NCI-H1092 (cell line): ENCODE data around the gene NKX1-1.
"Not testable (repeated sequence)": the region's sequence is repeated elsewhere in the genome, so short reads cannot be mapped to it uniquely, and the experiment has no call there.

Experiments
- DNase-seq: peaks from one replicate; lab custom pipeline; 2025; lab: John Stamatoyannopoulos, UW

NKX1-1 gene

DNA sequence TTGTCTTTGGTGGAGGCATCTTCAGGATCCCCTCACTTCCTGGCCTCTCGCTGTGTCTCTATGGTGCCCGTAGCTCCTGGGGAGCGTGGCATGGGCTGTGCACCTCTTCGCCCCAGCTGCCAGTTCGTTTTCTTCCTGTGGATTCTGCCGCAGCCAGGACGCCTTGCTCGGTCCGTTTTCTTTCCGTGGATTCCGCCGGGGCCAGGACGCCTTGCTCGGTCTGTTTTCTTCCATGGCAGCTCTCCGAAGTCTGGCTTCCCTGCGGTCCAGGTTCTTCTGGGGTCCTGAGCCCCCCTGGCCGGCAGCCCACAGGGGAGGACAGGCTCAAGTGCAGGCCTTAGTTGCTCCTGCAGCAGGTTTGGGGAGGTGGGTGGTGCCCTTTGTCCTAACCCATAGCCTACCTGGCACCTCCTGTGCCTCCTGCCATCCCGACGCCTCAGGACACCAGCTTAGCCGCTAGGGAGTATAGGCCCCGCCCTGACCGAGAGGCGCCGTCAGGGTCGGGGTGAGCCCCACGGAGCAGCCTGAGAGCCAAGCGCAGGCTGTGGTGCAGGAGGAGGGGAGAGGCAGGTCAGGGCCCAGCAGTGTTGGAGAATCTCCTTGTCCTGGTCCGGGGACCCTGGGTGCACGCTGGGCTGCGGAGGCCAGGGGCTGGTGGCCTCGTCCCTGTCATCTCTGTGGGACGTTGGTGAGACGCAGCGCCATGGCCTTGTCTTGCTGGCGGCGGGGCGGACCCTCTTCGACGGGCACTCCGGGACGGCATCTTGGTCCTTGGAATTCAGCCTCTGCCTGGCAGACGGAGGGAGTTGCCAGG, 32.1 kb downstream of the NKX1-1 start:
- no peak for DNase-seq

DNA sequence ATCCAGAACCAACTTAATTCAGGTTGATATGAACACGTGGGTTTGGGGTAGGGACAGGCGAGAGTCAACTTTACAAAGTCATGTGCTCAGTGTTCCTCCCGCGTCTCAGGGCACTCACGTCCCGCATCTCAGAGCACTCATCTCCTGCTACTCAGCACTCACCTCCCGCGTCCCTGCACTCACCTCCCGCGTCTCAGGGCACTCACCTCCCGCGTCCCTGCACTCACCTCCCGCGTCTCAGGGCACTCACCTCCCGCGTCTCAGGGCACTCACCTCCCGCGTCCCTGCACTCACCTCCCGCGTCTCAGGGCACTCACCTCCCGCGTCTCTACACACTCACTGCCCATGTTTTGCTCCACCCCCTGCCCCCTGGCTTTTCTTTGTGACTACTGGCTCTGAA, 33.7 kb downstream of the NKX1-1 start:
- not testable (repeated sequence) for DNase-seq

DNA sequence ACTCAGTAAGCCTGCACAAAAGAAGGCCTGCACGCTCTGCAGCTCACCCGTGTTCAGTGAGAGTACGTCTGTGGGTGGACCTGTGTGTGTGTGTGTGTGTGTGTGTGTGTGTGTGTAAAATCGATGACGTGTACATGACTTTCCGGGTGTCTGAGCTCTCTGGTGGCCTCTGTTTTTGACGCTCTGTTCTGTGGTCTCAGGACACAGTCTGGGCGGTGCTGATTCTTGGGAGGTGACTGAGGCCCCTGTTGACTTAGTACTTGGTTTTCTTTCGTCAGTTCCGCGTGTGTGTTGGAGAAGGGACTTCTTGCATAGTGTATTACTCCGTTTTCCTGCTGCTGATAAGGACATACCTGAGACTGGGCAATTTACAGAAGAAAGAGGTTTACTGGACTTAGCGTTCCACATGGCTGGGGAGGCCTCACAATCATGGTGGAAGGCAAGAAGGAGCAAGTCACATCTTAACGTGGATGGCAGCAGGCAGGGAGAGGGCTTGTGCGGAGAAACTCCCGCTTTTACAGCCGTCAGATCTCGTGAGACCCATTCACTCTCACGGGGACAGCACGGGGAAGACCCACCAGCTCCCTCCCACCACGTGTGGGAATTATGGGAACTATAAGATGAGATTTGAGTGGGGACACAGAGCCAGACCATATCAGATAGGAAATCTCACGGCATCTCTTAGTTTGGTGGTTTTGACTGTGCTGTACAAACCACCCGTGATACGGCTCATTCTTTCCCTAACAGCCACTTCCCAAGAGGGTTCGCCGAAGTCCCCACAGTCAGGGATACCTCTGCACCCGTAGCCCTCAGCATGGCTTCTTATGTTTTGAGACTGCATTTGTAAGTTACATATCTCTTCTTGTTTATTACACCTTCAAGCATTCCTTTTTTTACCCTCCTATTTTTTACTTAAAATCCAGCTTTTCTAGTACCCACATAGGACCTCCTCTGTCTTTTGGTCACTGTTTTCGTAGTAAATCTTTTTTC, 34.8 kb downstream of the NKX1-1 start:
- DNase-seq = no peak

DNA sequence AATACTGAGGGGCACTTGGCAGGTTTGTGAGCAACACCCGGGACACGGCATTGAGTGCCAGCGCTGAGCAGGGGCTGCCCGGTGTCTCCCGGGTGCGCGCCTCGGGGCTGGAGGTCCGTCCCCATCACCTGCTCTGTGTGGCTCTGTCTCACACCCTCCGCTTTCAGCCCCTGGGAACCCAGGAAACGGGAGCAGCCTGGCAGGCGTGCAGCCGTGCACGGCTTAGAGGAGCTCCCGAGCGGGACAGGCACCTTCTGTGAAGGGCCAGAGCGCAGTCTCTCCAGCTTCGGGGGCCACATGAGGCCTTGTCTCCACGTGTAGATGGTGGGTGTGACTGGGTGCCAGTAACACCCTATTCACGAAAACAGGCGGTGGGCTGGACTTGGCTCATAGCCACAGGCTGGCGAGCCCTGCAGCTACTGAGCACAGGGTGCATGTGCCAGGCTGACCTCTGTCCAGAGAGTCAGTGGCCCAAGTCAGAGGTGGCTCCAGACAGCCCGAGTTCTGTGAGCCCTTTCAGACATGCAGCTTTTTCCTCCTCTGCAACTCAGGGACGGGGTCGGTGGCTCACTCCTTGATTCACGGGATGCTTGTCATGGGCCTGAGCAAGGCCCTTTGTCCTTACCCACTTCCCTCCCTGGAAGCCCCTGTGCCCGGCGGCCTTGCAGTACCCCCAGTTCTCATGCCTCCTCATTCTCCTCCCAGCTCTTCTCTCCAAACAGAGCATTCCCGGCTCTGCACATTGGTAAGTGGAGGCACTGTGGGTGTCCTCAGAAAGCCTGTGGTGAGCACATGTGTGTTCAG, 35.7 kb downstream of the NKX1-1 start:
- DNase-seq = no peak

DNA sequence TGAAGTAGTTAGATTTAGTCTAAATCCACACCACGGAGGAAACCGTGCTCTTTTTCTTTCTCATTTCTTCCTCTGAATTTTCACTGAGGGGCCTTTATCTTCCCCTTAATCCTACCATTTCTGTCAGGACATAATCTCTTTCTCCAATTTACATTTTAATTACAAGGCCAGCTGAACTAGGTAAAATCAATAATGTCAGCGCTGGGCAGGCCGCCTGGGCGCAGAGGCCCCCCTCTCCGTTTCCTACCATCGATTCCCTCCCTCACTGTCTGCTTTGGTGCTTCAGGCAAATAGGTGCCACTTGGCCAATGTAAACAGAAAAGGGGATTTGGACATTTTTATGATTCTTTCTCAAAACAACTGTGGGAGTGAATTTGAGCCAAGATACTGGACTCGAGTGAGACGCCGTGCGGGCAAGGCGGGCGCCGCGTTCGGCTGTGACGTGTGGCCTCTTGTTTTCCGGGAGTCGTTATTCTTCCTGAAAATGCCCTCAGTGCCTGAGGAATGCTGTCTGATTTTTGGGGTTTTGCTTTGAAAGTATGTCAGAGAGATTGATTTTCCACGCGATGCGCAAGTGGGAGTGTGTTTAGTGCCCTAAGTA, 36.7 kb downstream of the NKX1-1 start:
- no peak for DNase-seq

DNA sequence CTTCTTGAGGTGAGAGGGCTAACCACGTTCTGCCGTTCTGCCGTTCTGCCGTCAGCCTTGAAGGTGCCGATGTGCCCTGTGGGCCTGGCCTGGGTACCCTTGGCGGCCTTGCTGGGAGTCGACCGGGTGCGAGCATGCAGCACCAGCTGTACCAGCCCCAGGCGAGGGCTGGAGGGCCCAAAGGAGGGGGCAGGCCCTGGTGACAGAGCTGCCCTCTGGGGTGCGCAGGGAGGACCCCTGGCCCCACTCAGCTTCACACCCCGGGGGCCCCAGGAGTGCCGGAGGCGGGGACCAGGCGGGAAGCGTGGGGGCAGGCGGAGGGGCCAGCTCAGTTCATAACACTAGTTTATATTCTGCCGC, 37.2 kb downstream of the NKX1-1 start:
- DNase-seq = no peak

DNA sequence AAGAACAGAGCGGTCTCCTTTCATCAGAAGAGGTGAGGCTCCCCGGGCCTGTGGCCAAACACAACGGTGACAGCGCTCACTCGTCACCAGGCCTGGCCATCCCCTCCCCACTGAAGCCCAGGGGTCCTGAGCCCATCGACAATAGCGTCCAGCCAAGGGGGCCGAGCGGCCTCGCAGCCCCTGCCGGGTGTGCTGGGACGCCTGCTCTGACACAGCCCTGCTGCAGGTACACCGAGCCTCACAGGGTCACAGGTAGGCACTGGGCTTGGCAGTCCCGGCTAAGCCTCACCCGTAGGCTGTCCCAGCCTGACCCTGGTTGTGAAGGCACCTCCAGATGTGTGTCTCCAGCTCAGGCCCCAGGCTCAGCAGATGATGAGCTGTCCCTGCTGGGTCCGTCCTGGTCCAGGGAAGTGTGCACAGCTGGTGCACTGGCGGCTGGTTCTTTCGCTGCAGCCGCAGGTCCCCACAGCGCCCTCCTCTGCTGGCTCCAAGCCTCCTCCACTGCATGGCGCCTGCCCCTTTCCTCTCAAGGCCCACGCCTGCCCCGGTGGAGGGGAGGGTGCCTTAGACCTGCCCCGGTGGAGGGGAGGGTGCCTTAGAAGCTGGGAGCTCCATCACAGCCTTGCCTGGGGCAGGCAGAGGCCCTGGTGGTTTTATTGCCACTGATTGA, 37.7 kb downstream of the NKX1-1 start:
- DNase-seq = no peak

DNA sequence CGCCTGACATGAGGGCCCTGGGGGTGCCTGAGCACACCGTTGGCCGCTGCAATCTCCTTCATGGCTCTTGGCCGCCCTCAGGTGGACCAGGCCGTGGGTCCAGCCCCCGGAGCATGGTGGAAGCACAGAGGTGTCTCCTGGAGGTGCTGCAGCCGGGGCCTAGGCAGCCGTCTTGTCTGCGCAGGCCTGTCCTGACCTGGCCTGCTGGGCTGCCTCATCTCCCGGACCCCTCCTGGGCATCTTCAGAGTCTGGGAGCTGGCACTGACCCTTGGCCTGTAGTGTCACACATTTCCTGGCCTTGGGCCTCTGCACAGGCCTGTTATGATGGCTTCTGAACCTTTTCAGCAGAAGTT, 38.3 kb downstream of the NKX1-1 start:
- no peak for DNase-seq

DNA sequence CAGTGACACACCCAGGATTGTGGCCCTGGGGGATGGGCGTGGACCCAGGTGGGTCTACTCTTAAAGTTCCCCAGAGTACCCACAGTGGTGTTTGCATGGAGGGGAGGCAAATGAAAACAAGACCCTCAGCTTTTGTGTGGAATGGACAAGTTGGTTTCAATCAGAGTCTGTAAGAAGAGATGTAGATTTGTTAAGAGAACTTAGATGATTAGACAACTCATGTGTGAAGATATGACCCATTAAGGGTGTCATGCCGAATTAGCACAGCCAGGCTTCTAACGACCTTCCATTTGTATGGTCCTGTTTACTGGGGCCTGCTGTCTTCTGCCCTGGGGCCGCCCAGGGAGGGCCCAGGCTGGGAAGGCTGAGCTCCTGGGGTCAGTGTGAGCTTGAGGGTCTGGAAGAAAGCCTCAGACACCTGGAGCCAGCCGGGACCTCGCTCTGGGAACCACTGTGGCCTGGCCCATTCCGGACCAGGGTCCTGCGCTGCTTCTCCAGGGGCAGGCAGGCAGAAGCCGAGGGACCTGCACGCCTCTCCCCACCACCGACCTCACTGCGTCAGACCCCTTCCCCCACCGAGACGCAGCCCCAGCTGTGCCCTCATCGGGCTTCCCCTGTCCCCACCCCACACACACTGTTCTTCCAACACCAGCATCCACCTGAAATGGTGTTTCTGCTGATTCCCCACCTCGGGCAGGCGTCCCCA, 38.9 kb downstream of the NKX1-1 start:
- no peak for DNase-seq

DNA sequence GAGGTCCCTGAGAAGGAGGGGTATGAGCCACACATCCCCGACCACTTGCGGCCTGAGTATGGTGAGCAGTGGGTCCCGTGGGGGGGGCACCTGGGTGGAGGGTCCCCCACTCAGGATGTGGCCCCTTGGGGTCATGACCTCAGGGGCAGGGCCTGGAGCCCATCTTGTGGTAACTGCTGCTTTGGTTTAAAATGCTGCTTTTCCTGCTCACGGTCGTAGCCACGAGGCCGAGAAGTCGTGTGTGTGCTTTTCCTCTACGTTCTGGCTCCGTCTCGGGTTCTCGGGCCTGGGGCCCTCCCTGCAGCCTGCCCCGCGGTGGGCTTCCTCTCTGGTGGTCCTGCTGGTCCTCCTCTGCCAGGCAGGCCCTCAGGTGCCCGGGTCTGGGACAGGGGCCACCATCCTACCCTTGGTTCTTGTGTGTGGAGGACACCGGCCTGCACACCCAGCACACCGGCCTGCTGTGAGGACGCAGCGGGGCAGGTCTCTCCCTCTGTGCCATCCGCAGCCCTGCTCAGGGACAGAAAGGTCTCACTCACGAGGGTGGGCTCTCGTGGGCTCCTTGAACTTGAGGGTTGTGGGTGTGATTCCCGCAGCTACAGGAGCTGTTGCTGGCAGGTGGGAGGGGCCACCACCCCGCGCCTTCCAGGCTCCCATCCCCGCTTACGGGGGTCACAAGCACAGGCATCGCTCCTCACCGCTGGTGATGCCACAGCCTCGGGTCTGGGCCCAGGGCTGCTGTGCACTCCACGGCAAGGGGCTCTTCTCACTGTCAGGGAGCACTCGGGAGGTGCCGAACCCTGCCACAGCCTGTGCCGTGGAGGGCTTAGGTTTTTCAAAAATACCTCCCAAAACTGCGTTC, 39.6 kb downstream of the NKX1-1 start:
- DNase-seq = no peak

DNA sequence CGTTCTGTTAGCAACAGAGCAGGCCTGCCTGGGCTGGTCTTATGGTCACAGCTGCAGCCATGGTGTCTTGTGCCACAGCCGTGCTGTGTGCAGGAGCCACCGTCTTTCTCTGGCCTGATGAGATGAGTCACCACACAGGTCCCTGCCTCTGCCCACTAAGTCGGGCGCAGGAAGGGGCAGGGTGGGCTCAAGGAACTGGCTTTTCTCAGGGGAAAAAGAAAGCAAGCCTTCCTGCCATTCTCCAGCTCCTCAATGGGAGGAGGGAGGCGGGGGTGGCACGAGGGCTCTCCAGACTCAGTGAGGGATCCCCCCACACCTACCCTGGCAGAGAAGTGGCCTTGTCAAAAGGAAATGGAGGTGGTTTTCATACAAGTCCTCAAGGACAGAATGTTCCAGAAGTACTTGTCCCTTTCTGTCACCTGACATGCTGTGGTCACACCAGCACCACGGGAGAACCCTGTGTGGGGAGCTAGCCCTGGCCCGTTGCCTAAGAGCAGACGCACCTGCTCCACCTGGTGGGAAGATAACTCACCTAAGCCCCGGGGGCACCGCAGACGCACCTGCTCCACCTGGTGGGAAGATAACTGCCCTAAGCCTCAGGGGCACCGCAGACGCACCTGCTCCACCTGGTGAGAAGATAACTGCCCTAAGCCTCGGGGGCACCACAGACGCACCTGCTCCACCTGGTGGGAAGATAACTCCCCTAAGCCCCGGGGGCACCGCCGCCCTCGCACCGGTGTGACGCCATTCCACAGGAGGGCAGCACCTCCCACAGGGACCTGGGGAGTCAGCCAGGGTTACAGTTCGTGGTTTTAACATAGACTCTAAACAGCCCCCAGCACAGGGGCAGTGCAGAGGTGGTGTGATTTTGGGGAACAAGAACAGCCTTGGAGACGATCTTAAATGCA, 40.7 kb downstream of the NKX1-1 start:
- no peak for DNase-seq

DNA sequence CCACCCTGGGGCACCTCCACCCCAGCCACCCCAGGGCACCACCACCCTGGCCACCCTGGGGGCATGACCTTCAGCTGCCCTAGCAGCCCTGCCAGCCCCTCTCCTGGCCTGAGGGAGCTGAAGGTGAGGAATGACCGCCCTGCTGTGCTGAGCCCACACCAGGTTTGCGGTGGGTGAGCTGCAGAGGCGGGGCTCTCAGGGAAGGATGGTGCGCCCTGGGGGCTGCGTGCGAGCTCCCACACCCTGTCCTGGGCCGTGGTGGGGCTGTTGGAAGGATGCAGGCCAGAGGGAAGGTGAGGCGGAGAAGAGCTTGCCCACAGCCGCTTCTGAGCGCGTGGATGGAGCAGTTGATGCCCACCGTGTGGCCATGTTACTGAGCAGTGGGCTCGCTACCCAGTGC, 41.5 kb downstream of the NKX1-1 start:
- DNase-seq = no peak

DNA sequence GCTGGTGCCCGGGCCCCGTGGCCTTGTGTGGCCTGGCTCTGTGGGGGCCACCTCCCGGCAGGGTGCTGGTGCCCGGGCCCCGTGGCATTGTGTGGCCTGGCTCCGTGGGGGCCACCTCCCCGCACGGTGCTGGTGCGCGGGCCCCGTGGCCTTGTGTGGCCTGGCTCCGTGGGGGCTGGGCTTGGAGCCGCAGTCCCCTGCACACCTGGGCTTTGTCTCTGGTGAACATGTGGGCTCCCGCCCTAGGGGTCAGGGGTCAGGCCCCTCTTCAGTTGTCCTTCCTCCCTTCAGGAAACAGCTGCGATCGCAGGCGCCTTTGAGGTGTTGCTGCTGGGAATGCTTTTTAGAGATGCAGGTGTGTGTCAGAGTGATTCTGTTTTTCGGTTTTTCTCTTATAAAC, 42.0 kb downstream of the NKX1-1 start:
- no peak for DNase-seq

DNA sequence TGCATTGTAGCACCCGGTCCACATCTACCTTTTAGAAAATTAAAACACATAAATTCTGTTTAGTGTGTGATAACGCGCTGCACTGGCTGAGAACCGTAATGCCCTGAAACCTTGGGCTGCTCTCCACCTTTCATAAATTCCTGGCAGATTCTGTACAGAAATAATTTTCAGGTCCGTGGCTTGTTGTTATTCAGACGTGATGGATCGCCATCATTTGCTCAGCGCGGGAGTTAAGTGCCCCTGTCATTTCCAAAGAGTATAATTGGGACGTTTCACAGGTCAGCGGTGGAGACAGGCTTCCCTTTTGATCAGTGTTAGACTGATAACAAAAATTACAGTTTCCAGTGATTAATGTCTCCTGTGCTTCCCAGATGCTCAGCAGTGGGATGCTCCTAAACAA, 42.7 kb downstream of the NKX1-1 start:
- no peak for DNase-seq

DNA sequence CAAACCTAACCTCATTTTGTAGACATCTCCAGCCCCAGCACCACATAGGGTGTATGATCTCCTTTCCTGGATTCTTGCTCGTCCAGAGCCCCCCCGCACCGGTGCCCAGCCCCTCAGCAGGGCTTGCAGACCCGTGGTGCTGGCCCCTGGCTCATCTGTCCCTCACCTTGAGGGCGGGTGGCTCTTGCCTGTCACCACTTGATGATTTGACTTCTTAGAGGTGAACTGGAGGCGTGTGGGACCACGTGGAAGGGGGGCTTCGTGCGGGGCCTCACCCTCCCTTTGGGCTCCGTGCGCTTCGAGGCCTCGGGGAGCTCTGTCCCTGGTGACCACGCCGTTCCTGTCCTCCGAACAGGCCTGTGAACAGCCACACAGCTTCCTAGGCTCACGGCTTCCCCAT, 43.7 kb downstream of the NKX1-1 start:
- DNase-seq = no peak

DNA sequence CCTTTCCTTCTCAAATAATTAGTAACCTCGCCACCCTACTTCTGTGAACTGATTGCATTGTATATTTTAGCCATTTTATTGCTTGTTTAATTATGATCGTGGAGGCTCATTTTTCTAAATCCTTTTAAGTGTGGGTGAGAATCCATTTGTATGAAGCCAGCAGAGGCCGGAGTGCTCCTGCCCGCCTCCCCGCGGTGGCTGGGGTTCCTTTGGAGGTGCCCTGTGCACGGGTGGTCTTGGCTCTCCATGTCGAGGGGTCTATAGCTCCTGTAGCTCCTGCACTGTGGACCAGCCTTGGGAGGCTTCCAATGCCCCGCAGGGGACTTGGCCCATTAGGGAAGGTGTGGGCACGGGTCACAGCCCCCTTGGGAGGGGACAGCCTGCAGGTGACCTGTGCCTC, 44.2 kb downstream of the NKX1-1 start:
- no peak for DNase-seq

DNA sequence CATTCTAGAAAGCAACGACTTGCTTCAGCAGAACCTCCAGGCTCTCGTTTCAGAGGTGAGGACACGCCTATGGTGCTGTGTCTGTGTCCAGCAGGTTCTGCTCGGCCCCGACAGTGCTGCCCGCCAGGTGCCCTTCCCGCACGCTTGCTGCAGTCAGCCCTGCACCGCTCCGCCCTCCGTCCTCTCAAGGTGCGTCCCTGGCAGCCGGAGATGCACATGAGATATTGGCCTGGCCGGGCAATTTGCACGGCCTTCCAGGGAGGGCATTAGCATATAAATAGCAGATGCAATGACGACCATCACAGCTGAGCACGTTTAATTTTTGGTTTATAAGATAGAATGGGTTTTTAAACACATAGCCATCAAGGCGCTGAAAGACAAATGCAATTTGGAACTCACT, 44.8 kb downstream of the NKX1-1 start:
- no peak for DNase-seq

DNA sequence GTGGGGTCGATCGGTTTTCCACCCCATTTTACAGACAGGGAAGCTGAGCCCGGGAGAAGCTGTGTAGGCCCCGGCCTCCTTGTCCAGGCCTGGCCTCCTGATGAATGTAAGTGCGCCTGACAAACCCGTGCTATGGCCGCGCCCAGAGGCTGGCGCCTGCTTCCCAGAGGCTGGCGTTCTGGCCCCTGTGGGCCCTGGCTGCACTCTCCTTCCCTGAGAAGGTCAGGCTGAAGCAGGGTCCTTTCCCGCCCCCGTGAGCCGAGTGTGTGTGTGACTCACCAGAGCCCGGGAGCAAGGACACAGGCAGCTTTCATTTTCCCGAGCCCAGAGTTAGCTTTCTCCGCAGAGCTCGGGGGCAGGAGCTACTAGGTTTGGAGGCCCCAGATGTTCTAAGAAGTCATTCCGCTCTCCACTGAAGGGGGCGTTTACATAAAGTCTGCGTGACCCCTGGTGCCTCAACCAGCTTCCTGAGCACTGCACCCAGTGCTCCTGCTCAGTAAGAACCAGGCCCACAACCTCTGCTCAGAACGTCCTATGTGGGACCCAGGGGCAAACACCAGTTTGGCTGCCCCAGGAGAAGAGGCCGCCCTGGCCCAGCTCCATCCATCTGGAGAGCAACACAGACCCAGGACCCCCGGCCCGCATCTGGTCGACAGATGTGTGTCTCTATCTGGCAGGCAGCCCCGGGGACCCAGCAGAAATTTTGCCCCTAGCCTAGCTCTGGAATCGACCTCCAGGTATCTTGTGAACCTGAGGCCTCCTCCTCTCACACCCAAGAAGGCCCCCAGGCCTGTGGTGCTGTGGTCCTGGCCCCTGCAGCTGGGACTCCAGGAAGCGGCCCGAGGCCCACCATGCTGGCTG, 45.6 kb downstream of the NKX1-1 start:
- DNase-seq = no peak
